Stimulated activated CD8-positive, alpha-beta memory T cell treated with anti-CD3 and anti-CD28 coated beads, Interleukin-2, amount 100 ng/mL, for 1 hour (primary cell): Measurements from ENCODE around the gene ATG14.
"Not testable (repeated sequence)": the region's sequence is repeated elsewhere in the genome, so short reads cannot be mapped to it uniquely, and the experiment has no call there.

Experiments used
- DNase-seq, 2 donors: peaks; one replicate each; pipeline ENCODE4 v3.0.0-alpha.2; 2020; ENCODE audit warnings: low read depth in 2 of 2

Gene ATG14

DNA sequence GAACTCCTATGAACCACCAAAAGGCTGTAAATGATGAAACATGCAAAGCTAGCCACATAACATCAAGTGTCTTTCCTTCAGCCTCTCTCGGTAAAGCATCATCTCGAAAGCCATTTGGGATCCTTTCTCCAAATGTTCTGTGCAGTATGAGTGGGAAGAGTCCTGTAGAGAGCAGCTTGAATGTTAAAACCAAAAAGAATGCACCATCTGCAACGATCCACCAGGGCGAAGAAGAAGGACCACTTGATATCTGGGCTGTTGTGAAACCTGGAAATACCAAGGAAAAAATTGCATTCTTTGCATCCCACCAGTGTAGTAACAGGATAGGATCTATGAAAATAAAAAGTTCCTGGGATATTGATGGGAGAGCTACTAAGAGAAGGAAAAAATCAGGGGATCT lies 61.2 kb downstream of the ATG14 start:
- no peak for DNase-seq

DNA sequence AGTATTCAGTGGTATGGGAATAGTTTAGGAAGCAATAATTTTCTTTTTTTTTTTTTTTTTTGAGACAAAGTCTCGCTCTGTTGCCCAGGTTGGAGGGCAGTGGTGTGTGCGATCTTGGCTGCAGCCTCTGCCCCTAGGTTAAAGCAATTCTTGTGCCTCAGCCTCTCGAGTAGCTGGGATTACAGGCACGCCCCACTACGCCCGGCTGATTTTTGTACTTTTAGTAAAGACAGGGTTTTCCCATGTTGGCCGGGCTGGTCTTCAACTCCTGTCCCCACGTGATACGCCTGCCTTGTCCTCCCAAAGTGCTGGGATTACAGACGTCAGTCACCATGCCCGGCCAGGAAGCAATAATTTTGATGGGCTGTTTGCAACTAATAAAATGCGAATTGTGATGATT lies 62.1 kb downstream of the ATG14 start:
- no peak for DNase-seq

DNA sequence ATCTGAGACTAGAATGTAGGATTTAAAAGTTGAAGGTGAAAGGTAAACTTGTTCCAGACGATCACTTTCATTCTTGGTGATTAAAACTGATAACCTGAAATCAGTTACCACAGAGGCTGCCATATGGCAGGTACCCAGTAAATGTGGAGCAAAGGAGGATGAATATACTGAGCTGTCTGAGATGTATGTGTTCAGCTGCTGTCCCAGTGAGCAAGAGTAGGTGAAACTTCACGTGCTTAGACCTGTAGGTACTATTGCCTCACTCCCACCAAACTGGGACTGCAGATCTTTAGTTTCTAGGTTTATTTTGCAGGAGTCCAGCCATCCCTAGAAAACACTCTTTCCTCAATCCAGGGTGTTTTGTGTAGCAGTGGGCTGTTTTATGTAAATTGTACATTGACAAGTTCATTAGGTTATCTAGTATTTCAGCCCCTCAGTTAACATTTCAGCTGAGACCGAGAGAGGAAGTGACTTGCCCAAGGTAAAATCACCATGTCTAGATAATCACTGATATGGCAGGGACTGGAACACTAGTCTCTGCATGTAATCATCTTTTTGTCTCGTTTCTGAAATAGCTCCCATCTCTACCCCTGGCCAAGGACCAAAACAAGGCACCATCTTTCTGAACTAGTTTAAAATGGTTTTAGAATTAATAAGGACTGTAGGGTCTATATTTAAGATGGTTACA lies 62.7 kb downstream of the ATG14 start:
- no peak for DNase-seq

DNA sequence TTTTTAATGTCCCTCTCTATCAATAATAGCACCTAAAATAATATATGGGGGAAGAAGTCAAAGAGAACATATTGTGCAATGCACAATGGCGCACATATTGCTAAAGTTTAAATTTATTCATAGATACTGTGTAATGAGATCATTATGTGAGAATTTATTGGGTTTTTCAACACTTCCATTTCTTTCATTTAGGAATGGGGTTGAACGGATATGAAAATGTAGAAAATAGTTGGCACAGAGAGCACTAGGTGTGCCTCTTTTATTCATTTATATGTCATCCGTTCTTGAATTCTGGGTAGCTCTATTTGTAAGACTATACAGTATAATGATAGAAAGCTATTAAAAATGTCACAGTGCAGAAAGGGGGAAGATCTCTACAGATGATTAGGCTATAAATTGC lies 63.9 kb downstream of the ATG14 start:
- DNase-seq: no peak

DNA sequence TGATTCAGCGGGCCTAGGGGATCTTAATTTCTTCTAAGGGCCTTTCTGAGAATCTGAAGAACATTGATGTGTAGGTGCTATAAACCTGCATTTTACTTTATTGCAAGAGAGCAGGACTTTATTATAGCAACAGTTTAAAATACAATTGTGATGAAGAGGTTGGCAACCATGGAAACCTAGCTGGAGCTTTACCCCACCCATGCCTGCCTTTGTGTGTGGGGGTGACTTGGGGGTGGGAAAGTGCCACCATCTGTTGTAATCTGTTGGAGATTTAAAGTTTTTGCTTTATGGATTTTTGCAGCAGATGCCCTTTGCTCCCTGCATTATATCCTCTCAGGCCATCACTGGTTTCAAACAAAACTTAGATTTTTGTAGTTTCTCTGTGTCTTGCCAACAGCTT lies 64.6 kb downstream of the ATG14 start:
- DNase-seq: no peak

DNA sequence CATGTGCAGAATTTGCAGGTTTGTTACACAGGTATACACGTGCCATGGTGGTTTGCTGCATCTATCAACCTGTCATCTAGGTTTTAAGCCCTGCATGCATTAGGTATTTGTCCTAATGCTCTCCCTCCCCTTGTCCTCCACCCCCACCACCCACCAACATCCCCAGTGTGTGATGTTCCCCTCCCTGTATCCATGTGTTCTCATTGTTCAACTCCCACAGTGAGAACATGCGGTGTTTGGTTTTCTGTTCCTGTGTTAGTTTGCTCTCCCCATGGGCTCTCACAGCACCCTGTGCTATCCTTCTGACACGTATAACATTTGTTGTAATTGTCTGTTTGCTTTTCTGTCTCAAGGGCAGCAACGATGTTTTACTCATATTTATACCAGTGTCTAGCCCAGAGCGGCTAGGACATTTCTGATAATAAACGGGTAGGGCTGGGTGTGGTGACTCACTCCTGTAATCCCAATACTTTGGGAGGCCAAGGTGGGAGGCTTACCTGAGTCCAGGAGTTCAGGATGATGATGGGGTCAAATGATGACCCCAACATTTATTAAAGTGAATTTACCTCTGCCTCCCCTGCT lies 67.0 kb downstream of the ATG14 start:
- DNase-seq: not testable (repeated sequence)

DNA sequence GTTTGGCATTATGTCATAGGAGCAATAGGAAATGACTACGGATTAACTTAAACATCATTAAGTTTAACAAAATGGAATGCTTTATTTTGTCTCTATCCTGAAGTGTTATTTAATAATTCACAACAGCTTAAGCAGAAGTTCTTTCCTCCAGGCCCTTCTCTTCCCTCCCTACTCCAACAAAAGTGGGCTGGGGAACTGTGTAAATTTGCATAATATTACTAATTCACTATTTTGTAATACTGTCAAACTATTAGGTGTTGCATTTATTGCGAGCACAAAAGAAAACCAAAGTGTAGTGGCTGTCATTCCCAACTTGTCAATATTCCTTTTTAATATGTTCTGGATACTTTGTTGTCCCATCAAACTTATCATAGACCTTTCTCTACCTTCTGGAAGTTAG lies 69.8 kb downstream of the ATG14 start:
- DNase-seq: no peak

DNA sequence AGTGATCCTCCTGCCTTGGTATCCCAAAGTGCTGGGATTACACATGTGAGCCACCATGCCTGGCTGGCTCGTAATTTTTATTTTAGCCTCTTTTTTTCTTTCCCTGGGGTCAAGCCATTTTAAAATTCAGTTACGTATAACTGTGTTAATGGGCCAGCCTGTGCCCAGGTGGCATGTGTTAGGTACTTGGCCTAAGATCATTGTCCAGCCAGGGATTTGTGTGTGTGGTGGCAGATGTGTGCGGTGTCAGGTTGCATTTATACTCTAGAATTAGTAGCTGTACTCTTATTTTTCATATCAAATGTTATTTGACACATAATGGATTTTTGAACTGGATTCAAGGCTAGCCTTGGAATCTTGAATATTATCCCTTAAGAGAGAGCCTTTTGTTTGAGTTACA lies 71.1 kb downstream of the ATG14 start:
- no peak for DNase-seq

DNA sequence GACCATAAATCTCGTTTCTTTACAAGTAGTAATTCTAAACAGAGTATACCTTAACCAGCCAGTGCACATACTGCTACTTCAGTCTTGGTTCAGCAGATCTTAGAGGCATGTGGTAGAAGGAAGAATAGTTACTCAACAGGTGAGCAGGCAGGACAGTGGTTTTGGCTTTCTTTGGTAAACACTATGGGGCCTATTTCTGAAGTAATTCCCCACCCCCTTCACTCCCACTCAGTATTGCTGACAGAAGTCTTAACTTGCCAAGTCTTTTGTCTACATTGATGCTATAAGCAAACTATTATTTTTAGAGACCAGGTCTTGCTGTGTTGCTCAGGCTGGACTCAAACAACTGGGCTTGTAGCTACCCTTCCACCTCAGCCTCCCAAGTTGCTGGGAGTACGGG lies 71.9 kb downstream of the ATG14 start:
- no peak for DNase-seq

DNA sequence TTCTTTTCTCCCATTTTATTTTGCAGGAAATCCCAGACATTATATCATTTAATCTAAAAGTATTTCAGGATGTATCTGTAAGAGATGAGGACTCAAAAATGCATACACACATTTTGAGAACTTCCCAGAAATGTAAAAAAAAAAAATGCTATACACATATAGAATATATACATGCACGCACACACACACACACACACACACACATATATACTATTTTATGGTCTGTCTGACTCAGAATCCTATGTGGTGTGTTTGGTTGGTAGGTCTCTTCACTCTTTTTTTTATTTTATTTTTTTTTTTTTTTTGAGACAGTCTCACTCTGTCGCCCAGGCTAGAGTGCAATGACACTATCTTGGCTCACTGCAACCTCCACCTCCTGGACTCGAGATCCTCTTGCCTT lies 74.9 kb downstream of the ATG14 start:
- DNase-seq: no peak

DNA sequence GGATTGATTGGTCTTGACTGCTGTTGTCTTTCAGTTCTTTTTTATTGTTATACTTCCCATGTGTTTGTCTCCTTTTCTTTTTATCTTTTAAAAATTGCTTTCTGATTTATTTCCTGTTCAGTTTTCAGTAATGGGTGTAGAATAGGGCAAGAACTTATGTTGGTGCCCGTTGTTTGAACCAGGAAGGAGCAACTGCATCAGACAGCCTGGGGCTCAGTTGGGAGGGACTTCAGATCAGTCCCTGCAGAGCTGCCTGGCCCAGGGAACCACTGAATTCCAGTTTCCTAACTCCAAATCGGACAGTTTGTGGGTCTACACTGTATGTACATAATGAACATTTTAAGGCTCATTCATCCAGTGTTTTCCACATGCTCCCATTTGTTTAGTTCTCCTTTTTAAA lies 75.5 kb downstream of the ATG14 start:
- no peak for DNase-seq

DNA sequence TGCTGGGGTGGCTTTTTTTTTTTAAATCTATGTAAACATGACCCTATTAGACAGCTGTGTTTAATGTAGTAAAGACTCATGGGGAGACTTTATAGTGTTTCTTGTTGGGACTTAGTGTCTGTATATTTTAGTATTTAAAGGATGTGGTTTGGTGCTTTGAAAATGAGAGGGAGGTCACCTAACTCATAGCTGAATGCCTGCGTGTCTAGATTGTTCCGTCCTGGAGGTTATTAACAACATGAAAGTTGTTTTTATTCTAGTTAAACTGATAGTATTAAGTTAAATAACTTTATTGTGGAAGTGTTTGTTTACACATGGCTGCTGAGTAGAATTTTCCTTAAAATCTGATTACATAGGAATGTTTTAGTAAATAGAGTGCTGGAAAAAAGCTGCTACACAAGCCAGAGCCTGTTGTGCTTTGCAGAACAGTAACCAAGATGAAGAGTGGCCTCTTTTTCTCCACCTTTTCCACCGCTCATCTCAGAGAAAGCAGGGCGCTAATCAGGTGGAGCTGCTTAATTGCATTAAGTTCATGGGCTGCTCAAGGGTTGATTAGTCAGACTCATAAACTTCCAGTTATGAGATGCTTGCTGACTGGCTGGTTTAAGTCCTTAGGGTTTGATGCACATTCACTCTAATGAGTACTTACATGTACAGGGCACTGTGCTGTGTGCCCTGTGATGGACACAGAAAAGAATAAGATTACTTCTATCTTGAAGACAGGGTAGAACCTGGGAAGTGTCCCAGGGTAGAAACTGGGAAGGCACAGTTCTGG lies 77.7 kb downstream of the ATG14 start:
- no peak for DNase-seq

DNA sequence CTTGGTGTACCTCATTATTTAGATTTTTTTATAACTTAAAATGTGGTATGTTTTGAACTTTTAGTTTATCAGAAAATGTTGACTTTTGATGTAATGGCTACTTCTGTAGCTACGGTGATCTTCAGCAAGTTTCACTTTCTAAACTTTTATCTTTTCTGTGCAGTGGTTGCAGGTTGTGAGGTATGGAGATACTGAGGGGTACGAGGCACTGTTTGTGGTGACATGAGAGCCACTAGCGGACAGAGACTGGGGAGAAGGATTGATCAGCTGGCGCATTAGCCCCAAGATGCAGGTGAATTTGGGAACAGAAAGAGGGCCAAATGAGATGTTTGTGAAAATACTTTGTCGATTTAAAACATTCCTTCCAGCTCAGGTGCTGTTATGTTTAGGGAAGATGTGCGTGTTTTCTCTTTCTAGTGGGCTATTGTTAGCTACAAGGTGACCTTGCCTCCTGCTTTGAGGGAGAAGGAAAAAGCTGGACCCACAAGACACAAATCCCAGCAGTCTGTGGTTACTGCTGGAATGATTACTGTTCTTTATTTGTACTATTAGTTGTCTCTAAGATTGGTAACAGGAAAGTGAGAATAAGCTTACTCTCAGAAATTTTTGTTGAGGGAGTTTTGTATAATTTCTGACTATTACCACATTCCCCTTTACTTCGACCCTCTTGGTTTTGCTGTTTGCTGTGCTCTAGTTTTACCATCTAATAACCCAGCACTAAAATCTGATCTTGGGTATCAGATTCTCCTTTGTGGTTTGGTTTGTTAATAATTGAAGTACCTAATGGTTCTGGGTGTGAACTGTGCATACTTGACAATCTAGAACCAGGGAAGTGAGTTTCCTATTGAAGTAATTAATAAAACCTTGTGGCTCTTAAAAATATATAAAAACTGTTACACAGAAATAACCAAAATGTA lies 78.7 kb downstream of the ATG14 start:
- DNase-seq: no peak

DNA sequence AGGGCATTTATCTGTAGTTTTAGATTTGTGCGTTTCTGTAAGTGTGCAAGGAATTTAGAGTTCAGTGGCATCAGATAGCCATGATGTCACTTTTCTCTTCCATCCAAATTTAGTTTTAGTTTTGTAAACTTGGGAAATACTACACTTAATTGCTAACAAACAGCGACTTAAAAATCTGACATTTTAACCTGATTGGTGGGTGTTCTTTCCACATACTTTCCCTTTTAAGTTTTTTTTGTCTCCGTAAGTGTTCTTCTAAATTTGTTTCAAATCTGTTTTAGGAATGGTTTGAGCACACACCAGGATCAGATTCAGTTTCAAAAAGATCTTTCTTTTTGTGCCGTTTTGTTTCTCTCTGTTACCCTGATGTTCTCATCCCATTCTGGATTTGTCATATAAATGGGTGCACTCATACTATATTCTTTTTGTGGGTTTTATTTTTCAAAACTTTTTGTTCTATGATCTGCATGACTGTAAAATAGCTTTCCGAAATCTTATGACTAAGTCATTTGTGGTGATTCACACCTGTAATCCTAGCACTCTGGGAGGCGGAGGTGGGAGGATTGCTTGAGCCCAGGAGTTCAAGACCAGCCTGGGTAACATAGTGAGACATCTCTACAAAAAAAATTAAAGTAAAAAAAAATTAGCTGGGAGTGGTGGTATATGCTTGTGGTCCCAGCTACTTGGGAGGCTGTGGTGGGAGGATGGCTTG lies 81.5 kb downstream of the ATG14 start:
- DNase-seq: no peak

DNA sequence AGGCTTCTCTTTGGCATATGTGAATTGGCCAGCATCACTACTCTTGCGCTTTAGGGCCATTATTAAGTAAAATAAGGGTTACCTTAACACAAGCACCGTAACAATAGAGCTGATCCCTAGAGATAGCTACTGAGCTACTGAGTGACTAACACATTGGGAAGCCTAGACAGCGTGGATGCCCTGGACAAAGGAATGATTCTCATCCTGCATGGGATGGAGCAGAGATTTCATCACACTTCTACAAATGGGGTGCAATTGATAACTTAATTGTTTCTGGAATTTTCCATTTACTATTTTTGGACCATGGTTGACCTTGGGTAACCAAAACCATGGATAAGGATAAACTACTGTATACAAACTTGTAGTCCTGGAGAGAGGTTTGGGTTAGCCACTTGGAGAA lies 83.3 kb downstream of the ATG14 start:
- DNase-seq: no peak

DNA sequence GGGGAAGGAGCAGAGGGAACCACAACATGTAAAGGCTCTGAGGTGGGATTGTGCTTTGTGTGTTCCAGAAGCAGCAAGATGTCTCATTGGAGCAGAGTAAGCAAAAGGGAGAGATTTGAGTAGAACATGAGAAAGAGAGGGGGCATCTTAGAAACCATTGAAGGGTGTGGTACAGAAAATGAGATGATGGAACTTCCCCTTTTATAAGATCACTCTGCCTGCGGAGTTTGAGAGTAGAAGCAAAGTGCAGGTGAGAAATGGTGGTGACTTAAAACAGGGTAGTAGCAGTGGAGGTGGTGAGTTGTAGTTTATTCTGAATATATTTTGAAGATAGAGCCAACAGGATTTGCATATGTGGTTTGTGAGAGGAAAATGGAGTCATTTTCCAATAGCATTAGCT lies 84.5 kb downstream of the ATG14 start:
- no peak for DNase-seq

DNA sequence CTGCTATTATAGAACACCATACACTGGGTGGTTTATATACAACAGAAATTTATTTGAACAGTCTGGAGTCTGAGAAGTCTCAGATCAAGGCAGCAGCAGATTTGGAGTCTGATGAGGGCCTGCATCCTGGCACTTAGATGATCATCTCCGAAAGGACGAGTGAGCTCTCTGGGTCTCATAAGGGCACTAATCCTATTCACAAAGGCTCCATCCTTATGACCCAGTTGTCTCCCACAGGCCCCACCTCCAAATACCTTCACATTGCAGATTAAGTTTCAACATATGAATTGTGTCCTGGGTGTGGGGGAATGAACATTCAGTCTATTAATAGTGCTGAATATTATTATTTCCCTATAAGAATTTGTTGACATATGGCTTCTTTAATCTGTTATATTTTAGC lies 86.8 kb downstream of the ATG14 start:
- DNase-seq: no peak

DNA sequence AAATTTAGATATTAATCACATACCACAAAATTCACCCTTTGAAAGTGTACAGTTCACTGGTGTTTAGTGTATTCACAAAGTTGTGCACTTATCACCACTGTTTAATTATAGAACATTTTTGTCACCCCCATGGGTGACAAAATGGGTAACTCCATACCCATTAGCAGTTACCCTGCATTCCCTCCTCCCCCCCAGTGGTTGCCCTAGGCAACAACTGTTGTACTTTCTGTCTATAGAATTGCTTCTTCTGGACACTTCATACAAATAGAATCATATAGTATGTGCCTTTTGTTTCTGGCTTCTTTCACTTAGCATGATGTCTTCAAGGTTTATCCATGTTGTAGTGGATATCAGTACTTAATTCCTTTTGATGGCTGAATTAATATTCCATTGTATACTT lies 87.7 kb downstream of the ATG14 start:
- DNase-seq: no peak

DNA sequence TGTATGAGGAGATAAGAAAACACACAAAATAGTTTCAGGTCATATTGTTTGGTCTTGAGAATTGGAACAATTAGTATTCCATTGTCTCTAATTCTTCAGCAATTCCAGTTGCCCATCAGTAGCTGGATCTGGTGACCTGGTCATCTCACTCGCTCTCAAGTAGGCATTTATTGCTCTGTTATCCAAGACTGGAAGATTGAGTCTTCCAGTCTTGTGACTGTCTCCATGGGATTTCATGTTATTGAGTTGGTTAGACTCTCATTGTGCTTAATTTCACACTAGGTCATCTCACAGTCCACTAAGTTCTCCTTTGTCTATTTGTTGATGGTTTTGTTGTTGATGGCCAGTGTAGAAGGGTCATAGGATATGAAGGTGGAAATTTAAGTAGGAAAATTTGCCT lies 92.9 kb downstream of the ATG14 start:
- no peak for DNase-seq

DNA sequence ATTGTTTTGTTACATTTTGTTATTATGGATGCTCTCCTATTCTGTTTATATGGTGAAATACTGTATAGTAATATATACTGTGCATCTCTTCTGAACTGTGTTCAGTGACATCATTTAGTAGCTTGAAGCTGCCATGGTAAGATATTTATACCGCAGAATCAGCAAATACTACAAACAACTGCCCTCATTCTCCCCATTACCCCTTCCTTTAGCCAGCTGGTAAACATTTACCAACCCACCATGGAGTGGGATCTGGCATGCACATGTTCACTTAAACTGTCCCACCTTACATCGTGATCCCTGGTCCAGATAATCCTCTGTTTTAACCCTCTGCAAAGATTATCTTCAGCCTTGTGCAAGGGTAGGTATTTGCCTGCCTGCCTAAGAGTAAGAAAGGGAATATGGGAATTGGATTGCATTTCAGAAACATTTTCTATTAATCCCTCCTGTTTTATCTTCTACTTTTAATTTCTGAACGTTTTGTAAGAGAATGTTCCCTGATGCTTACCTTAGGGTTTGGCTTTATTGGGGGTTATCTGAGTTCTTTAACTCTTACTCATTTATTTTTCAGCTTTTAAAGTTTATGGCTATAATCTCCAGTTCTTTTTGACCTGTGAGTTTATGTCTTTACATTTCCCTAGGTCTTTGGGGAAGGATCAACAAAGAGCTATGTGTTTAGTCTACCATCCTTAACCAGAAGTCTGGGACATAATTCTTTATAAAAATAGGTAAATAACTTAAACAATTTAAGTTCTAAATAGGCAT lies 93.9 kb downstream of the ATG14 start:
- no peak for DNase-seq

DNA sequence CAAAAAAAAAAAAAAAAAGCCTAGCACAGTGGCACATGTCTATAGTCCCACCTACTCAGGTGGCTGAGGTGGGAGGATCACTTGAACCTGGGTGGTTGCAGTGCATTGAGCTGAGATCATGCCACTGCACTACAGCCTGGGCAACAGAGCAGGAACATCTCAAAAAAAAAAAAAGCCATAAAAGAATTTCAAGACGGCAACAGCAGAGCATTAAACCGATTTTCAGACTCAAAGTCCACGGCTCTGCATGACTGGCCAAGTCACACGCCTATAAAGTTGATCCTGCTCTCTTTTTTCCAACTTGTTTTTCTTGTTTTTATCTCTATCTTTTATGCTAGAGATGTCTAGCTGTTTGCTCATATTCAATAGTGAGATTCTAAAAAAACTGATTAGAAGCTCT lies 95.1 kb downstream of the ATG14 start:
- no peak for DNase-seq
